Left ventricle myocardium inferior (tissue), 1 donor: ENCODE measurements around the gene NKD1. TPM values are rescaled to one million over a fixed set of nuclear protein-coding genes. Genes with fewer than 3 reads are reported as not detected.

Experiments
- DNase-seq: peaks from one replicate; pipeline ENCODE4 v3.0.0-alpha.2; 2020
- H3K27ac ChIP-seq: fragments of 200-600 bp; replicated peaks from 2 replicates; pipeline ENCODE4 v1.8.0; 2021
- H3K27me3 ChIP-seq: fragments of 200-600 bp; 2 replicates; pipeline ENCODE4 v1.8.0; 2021; ENCODE audit warnings: low read depth
- H3K36me3 ChIP-seq: fragments of 200-600 bp; 2 replicates; pipeline ENCODE4 v1.8.0; 2021
- H3K4me1 ChIP-seq: fragments of 200-600 bp; 2 replicates; pipeline ENCODE4 v1.8.0; 2021
- H3K4me3 ChIP-seq: fragments of 200-600 bp; 2 replicates; pipeline ENCODE4 v1.8.0; 2021; ENCODE audit warnings: mild to moderate bottlenecking, moderate library complexity
- H3K9me3 ChIP-seq: fragments of 200-600 bp; replicated peaks from 2 replicates; pipeline ENCODE4 v1.8.0; 2021
- intact Hi-C: fragments of 100-400 bp; cut with micrococcal nuclease; formaldehyde crosslinking; loops from one replicate; pipeline ENCODE4 v1.11.0; 2022
- total RNA-seq: library from RNA; stranded (reverse); fragmentation: NEBNext Ultra II Directional; extraction: Animal tissue kit (Norgen Biotek cat#: 25700); gene quantifications from one replicate; pipeline ENCODE4 v1.2.1, GENCODE V29; 2021
- TF ChIP-seq, protein P1 (sequence below): fragments of 200-600 bp; IDR thresholded peaks from 2 replicates; pipeline ENCODE4 v1.8.0; 2021; ENCODE audit warnings: antibody characterized with exemption, mild to moderate bottlenecking, borderline replicate concordance
- donor health status: DM: no; HTN: yes; CAD: no; lungs with severe emphysema.

The NKD1 gene
- total RNA-seq, 1 donor from 2014 or later, result 1.5 TPM

DNA sequence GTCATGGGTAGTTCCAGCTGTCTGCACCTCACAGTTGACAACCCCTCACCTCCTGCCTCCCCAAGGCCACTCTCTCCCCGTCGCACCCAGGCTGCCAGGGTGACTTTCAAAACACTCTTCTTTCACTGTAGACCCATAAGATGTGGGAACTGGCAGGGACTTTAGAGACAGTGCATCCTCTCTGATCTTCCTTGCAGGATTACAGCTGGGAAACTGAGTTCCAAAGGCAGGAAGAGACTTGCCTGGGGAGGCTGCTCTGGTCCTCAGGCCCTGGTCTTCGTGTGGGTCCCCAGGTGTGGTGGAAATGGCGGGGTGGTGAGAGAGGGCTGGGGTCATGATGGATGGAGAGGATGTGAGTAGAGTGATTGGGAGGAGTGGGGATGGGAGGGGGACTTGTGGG, 21.9 kb upstream of the NKD1 start:
- no peak for DNase-seq
- Histone ChIP-seq H3K36me3 (no peaks in the 10 kb centered on the region), H3K27ac (no peak overlapping the region), H3K27me3 (peaks cover 67% of the 10 kb centered on the region), H3K4me3 (no peak overlapping the region), H3K9me3 (peaks cover 24% of the 10 kb centered on the region), H3K4me1 (no peaks in the 10 kb centered on the region)
- TF ChIP-seq, protein P1, sequence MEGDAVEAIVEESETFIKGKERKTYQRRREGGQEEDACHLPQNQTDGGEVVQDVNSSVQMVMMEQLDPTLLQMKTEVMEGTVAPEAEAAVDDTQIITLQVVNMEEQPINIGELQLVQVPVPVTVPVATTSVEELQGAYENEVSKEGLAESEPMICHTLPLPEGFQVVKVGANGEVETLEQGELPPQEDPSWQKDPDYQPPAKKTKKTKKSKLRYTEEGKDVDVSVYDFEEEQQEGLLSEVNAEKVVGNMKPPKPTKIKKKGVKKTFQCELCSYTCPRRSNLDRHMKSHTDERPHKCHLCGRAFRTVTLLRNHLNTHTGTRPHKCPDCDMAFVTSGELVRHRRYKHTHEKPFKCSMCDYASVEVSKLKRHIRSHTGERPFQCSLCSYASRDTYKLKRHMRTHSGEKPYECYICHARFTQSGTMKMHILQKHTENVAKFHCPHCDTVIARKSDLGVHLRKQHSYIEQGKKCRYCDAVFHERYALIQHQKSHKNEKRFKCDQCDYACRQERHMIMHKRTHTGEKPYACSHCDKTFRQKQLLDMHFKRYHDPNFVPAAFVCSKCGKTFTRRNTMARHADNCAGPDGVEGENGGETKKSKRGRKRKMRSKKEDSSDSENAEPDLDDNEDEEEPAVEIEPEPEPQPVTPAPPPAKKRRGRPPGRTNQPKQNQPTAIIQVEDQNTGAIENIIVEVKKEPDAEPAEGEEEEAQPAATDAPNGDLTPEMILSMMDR, result no peak
- intact Hi-C loops, result no loop called here

DNA sequence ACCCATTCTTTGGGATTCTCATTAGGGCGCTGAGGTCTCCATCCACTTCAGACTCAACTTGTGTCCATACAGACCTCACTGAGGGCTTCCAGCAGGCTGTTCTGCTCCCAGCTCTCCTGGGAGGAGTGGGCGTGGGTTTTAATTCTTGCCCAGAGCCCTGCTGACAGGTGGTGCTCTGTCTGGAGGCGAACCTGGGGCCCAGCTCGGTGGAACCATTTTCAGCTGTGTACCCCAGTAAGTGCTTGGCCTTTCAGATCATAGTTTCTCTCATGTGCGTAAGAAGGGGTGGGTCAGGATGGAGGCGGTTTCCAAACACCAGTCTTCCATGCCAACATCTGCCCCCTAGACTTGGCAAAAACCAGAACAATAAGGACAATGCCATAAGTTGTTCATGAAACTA, 21.4 kb upstream of the NKD1 start:
- H3K9me3 ChIP-seq, result peaks cover 24% of the 10 kb centered on the region
- no peak for DNase-seq
- TF ChIP-seq, protein P1, result no peak
- H3K36me3 ChIP-seq, result no peaks in the 10 kb centered on the region
- no peak overlapping the region for H3K4me3 ChIP-seq
- no peak overlapping the region for H3K27ac ChIP-seq
- H3K27me3 ChIP-seq, result peaks cover 62% of the 10 kb centered on the region
- intact Hi-C loops, result no loop called here
- H3K4me1 ChIP-seq, result no peaks in the 10 kb centered on the region

GRCh38 chr16:50528820-50529219, 19.4 kb upstream of the NKD1 start:
- peaks cover 24% of the 10 kb centered on the region for H3K9me3 ChIP-seq
- TF ChIP-seq, protein P1, result no peak
- intact Hi-C loops, result no loop called here
- no peak overlapping the region for H3K27ac ChIP-seq
- no peaks in the 10 kb centered on the region for H3K36me3 ChIP-seq
- DNase-seq, result no peak
- H3K27me3 ChIP-seq, result peaks cover 42% of the 10 kb centered on the region
- H3K4me3 ChIP-seq, result no peak overlapping the region
- no peaks in the 10 kb centered on the region for H3K4me1 ChIP-seq

DNA sequence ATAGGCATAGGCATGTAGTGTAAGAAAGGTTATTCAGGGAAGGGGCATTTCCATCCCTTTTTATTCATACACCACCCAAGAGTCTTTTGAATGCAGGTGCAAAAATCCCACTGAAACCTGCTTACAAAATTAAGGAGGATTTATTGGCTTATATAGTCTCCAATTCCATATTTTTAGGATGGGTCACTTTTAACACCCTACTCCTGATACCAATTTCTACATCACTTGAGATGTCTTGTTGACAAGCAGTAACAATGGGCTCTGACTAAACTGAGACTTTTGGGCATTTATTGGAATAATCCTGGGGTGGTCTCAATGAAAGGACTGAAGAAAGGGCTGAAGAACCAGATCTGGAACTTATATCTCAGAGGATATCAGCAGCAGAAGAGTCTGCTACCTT, 18.9 kb upstream of the NKD1 start:
- Histone ChIP-seq H3K36me3 (no peaks in the 10 kb centered on the region), H3K9me3 (peaks cover 24% of the 10 kb centered on the region), H3K4me3 (no peak overlapping the region), H3K4me1 (no peaks in the 10 kb centered on the region), H3K27ac (no peak overlapping the region), H3K27me3 (peaks cover 37% of the 10 kb centered on the region)
- intact Hi-C loops, result no loop called here
- no peak for DNase-seq
- TF ChIP-seq, protein P1, result no peak

- peaks cover 38% of the 10 kb centered on the region for H3K27me3 ChIP-seq
- no peaks in the 10 kb centered on the region for H3K36me3 ChIP-seq
- no peak for DNase-seq
- H3K4me1 ChIP-seq, result no peaks in the 10 kb centered on the region
- TF ChIP-seq, protein P1, result no peak
- H3K4me3 ChIP-seq, result no peak overlapping the region
- H3K9me3 ChIP-seq, result peaks cover 24% of the 10 kb centered on the region
- H3K27ac ChIP-seq, result no peak overlapping the region
- intact Hi-C loops, result no loop called here
These were observed 17.6 kb upstream of the NKD1 start for GRCh38 chr16:50530277-50531236.
